IPS-20b (cell line): ENCODE measurements around the gene RPS6KA2.
"Not testable (repeated sequence)": the region's sequence is repeated elsewhere in the genome, so short reads cannot be mapped to it uniquely, and the experiment has no call there.

Experiments used
- H3K27ac ChIP-seq: one replicate; pipeline ENCODE4 v1.5.1; 2013; ENCODE audit warnings: low read length
- H3K27me3 ChIP-seq: 2 replicates; pipeline ENCODE4 v1.6.1; 2013; ENCODE audit warnings: mild to moderate bottlenecking, low read length, inconsistent platforms; ENCODE audit not compliant: insufficient read depth
- H3K36me3 ChIP-seq: 2 replicates; pipeline ENCODE4 v1.6.1; 2013; ENCODE audit warnings: low read depth, mild to moderate bottlenecking, inconsistent platforms, low read length, moderate library complexity; ENCODE audit not compliant: insufficient read depth
- H3K4me1 ChIP-seq: 2 replicates; pipeline ENCODE4 v1.6.1; 2013; ENCODE audit warnings: mild to moderate bottlenecking, control low read depth, inconsistent platforms, low read length, moderate library complexity; ENCODE audit not compliant: insufficient read depth
- H3K4me3 ChIP-seq: 2 replicates; pipeline ENCODE4 v1.5.1; 2013; ENCODE audit warnings: mild to moderate bottlenecking, low read length, inconsistent platforms
- H3K9ac ChIP-seq: 2 replicates; pipeline ENCODE4 v1.6.1; 2013; ENCODE audit warnings: low read depth, mild to moderate bottlenecking, inconsistent platforms, low read length, moderate library complexity
- H3K9me3 ChIP-seq: 2 replicates; pipeline ENCODE4 v1.6.1; 2013; ENCODE audit warnings: mild to moderate bottlenecking, low read depth, low read length, inconsistent platforms; ENCODE audit not compliant: insufficient read depth

The RPS6KA2 gene

GRCh38 chr6:166539011-166539385 is 88.1 kb downstream of the RPS6KA2 start:
- H3K27me3 ChIP-seq, H3K36me3 ChIP-seq, H3K27ac ChIP-seq, H3K9ac ChIP-seq, H3K9me3 ChIP-seq, H3K4me3 ChIP-seq: not testable (repeated sequence)
- H3K4me1 ChIP-seq: peaks cover 31% of the 10 kb centered on the region

- H3K27me3 ChIP-seq: no peaks in the 10 kb centered on the region
These were observed 88.6 kb downstream of the RPS6KA2 start for GRCh38 chr6:166538297-166539010.

GRCh38 chr6:166534658-166535406 is 92.2 kb downstream of the RPS6KA2 start:
- Histone ChIP-seq H3K9me3 (no peaks in the 10 kb centered on the region), H3K27me3 (no peaks in the 10 kb centered on the region), H3K4me3 (no peak overlapping the region), H3K36me3 (peaks cover 15% of the 10 kb centered on the region; the same call in 1 of the 2 replicates), H3K9ac (no peak overlapping the region), H3K4me1 (peaks cover 4% of the 10 kb centered on the region), H3K27ac (no peak overlapping the region)

More at GRCh38 chr6:166538297-166539010, 88.6 kb downstream of the RPS6KA2 start:
- Histone ChIP-seq H3K4me1 (peaks cover 31% of the 10 kb centered on the region), H3K36me3 (peaks cover 5% of the 10 kb centered on the region; the same call in 1 of the 2 replicates), H3K4me3 (no peak overlapping the region), H3K9ac (no peak overlapping the region), H3K27ac (no peak overlapping the region), H3K9me3 (no peaks in the 10 kb centered on the region)

DNA sequence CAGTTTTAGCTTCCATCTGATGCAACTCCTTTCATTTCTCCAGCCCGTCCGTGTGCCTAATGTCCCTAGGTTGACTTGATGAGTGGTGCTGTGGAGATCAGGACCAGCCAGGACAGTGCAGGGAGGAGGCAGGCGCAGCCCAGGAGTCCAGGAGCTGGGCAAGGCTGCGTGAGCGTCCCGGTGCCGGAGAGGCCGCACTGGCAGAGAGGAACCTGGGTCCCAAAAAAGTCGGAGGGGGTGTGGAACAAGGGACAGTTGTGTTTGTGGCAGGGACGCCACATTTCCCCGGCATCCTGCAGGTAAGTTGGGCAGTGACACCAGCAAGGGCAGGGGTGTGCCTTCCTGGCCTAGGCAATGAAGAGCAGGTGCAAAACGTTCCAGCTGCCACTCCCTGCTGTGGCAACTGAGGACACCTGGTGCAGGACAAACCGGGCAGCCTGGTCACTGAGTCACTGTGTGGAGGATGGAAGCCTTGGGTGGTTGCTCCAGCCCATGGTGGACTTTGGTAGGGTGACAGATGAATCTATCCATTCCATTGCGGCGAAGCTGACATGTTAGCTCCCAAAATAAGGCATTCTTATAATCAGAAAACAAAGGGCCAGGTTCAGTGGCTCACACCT is 93.7 kb downstream of the RPS6KA2 start:
- H3K4me1 ChIP-seq: no peaks in the 10 kb centered on the region
- no peaks in the 10 kb centered on the region for H3K27me3 ChIP-seq

DNA sequence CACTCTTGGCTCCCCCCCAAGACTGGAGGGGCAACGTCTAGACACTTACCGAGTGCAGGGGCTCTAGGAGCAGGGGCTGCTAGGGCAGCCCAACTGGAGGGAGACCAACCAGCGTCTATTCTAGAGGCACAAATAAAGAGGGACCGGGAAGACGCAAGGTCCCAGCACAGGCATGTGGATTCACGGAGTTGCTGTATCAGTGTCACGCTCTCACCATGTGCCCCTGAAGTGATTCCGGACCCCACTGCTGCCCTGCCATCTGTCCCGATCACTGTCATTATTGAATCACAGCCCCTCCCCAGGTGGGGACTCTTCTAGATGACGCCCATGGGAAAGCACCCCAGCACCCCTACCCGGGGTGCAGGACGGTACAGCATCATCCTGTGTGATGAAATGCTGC is 94.7 kb downstream of the RPS6KA2 start:
- Histone ChIP-seq H3K27ac (no peak overlapping the region), H3K9me3 (no peaks in the 10 kb centered on the region), H3K9ac (no peak overlapping the region), H3K27me3 (no peaks in the 10 kb centered on the region), H3K4me3 (no peak overlapping the region), H3K4me1 (no peaks in the 10 kb centered on the region), H3K36me3 (peaks cover 20% of the 10 kb centered on the region; the same call in 1 of the 2 replicates)

More for the DNA sequence above, 93.7 kb downstream of the RPS6KA2 start:
- no peak overlapping the region for H3K9ac ChIP-seq
- peaks cover 20% of the 10 kb centered on the region; the same call in 1 of the 2 replicates for H3K36me3 ChIP-seq
- no peak overlapping the region for H3K27ac ChIP-seq
- H3K4me3 ChIP-seq: no peak overlapping the region
- no peaks in the 10 kb centered on the region for H3K9me3 ChIP-seq

DNA sequence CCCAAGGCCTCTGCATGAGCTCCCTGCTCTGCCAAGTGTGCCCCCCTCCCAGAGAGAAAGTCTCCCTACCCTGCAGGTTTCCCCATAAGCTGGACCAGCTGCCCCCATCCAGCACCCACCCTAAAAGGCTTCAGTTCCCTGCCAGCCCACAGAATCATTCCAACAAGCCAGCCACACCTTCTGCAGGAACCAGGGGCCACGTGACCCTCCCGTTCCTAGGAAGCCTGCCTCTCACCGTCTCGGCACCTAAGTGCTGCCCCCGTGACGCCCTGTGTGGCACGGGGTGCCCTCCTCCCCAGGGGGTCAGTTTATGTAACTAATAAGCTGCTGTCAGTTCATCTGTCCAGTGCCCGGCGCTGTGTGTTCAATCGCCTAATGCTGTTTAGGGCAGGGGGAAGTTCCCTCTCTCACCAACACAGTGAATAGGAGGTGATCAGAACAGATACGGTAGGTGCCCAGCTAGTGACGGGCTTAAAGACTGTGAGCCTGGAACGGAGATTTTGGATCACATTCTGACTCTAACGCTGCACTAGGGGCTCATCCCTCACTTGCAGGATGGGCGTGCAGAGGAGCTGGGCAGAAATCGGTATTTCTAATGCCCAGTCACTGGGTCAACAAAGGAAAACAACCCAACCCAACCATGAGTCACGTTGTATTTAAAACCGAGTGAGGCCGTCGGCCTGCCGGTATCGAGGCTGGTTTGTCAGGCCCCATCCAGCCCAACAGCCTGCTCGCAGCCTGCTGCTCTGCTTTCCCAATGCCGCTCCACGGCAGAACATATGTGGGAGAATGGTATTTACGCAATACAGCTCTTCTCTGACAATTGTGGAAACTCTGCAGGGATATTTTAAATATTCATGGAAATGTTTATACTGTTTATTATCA is 96.6 kb downstream of the RPS6KA2 start:
- Histone ChIP-seq H3K4me3 (no peak overlapping the region), H3K36me3 (peaks cover 24% of the 10 kb centered on the region; the same call in 1 of the 2 replicates)

DNA sequence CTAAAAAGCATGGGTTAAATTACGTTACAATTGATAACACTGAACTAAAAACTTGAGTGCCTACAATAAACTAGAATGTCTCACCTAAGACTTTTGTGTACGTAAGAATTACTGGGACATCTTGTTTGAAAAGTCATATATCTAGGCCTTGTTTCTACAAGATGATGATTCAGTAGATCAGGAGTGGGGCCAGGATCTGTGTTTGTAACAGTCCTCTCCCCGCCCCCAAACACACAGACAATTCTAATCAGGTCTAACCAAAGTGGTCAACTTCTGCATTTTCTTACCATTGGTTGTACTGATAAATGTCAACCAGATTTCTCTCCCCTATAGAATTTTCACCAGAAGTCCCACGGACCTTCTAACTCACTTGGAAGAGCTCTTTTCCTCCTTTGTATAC is 97.5 kb downstream of the RPS6KA2 start:
- no peaks in the 10 kb centered on the region for H3K9me3 ChIP-seq
- no peak overlapping the region for H3K27ac ChIP-seq
- H3K27me3 ChIP-seq: no peaks in the 10 kb centered on the region
- H3K4me3 ChIP-seq: no peak overlapping the region
- H3K4me1 ChIP-seq: no peaks in the 10 kb centered on the region
- no peak overlapping the region for H3K9ac ChIP-seq
- peaks cover 30% of the 10 kb centered on the region; the same call in 1 of the 2 replicates for H3K36me3 ChIP-seq

More for the DNA sequence above, 96.6 kb downstream of the RPS6KA2 start:
- H3K4me1 ChIP-seq: no peaks in the 10 kb centered on the region
- H3K27me3 ChIP-seq: no peaks in the 10 kb centered on the region
- no peak overlapping the region for H3K27ac ChIP-seq
- H3K9me3 ChIP-seq: no peaks in the 10 kb centered on the region
- no peak overlapping the region for H3K9ac ChIP-seq

DNA sequence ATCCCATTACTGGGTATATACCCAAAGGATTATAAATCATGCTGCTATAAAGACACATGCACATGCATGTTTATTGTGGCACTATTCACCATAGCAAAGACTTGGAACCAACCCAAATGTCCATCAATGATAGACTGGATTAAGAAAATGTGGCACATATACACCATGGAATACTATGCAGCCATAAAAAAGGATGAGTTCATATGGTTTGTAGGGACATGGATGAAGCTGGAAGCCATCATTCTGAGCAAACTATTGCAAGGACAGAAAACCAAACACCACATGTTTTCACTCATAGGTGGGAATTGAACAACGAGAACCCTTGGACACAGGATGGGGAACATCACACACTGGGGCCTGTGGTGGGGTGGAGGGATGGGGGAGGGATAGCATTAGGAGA is 98.0 kb downstream of the RPS6KA2 start:
- not testable (repeated sequence) for H3K9ac ChIP-seq, H3K27me3 ChIP-seq, H3K4me1 ChIP-seq, H3K4me3 ChIP-seq, H3K9me3 ChIP-seq, H3K27ac ChIP-seq
- peaks cover 27% of the 10 kb centered on the region; the same call in 1 of the 2 replicates for H3K36me3 ChIP-seq

DNA sequence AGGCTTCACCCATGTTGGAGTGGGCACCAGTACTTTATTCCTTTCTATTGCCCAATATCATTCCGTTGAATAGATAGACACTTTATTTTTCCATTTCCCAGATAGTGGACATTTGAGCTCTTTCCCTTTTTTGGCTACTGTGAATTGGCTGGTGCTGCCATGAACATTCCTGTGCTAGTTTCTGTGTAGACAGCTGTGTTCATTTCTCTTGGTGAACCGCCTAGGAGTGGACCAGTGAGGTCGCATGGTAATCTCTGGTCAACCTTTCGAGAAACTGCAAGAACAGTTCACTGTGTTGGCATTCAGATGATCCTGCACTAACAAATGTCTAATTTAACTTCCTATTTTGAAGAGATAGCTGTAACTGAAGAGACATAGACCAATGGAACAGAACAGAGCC is 99.2 kb downstream of the RPS6KA2 start:
- H3K4me1 ChIP-seq: no peaks in the 10 kb centered on the region
- H3K9me3 ChIP-seq: no peaks in the 10 kb centered on the region
- H3K4me3 ChIP-seq: no peak overlapping the region

GRCh38 chr6:166526937-166527336 is 100.1 kb downstream of the RPS6KA2 start:
- Histone ChIP-seq H3K27ac (no peak overlapping the region), H3K36me3 (peaks cover 16% of the 10 kb centered on the region; the same call in 1 of the 2 replicates), H3K27me3 (no peaks in the 10 kb centered on the region), H3K9ac (no peak overlapping the region), H3K4me1 (no peaks in the 10 kb centered on the region), H3K9me3 (no peaks in the 10 kb centered on the region), H3K4me3 (no peak overlapping the region)

More for the DNA sequence above, 99.2 kb downstream of the RPS6KA2 start:
- Histone ChIP-seq H3K36me3 (peaks cover 24% of the 10 kb centered on the region; the same call in 1 of the 2 replicates), H3K9ac (no peak overlapping the region), H3K27me3 (no peaks in the 10 kb centered on the region), H3K27ac (no peak overlapping the region)

DNA sequence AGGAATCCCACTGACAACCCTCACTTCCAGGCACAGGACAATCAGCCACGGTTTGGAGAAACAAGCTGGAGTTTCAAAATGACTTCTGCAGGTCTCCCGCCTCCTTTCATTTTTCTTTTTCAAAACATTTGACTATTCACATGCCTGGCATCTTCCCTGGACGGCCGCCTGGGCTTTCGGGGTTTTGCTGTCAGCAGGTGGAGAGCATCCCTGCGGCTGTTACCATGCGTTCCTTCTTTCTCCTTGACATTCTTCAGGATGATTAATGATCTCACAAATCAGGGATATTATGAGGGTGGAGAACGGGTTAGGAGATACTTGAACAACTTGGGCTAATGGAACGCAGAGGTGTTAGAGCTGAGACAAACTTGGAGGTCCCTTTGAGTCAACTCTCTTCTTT is 101.5 kb downstream of the RPS6KA2 start:
- no peak overlapping the region for H3K4me3 ChIP-seq
- no peaks in the 10 kb centered on the region for H3K4me1 ChIP-seq
- H3K27ac ChIP-seq: no peak overlapping the region
- H3K9ac ChIP-seq: no peak overlapping the region
- H3K36me3 ChIP-seq: peaks cover 16% of the 10 kb centered on the region; the same call in 1 of the 2 replicates
- H3K9me3 ChIP-seq: no peaks in the 10 kb centered on the region
- H3K27me3 ChIP-seq: no peaks in the 10 kb centered on the region
